IMR-90 (cell line): ENCODE measurements around the gene CBFA2T3. TPM values are rescaled to one million over a fixed set of nuclear protein-coding genes. Genes with fewer than 3 reads are reported as not detected.

Experiments used
- ATAC-seq: fragments of 200-7000 bp; cut with Tn5 transposase; 2 replicates; pipeline ENCODE4 v1.9.1; 2020; ENCODE audit warnings: low read depth, mild to moderate bottlenecking, moderate library complexity
- BruUV-seq: library from RNA; stranded (reverse); fragments of 400-500 nt; replicated peaks from 2 replicates; lab custom pipeline; 2021; lab: Mats Ljungman, UMichigan
- CTCF ChIA-PET: fragments of 300-600 bp; formaldehyde crosslinking; extraction: SDS; loops from one replicate; lab custom pipeline; 2021; ENCODE audit warnings: antibody characterized with exemption; lab: Yijun Ruan, JAX
- POLR2A ChIA-PET: fragments of 300-600 bp; sonication (Branson Sonifier 250); formaldehyde crosslinking; loops from one replicate; lab custom pipeline; 2022; ENCODE audit warnings: antibody characterized with exemption; ENCODE audit not compliant: unreplicated experiment; lab: Charles Lee
- DNase-seq: peaks from one replicate; pipeline ENCODE4 v3.0.0; 2013
- H2AFZ ChIP-seq: replicated peaks from 2 replicates; pipeline ENCODE3; 2013; ENCODE audit warnings: low read length, mild to moderate bottlenecking; ENCODE audit not compliant: poor library complexity
- H2AK5ac ChIP-seq: 2 replicates; pipeline ENCODE4 v1.6.1; 2013; ENCODE audit warnings: low read depth, low read length, inconsistent platforms
- H2AK9ac ChIP-seq: replicated peaks from 2 replicates; pipeline ENCODE3; 2013; ENCODE audit warnings: mild to moderate bottlenecking, low read depth, low read length, moderate library complexity; ENCODE audit not compliant: poor library complexity
- H2BK120ac ChIP-seq: 2 replicates; pipeline ENCODE4 v1.6.1; 2013; ENCODE audit warnings: low read depth, low read length, inconsistent platforms
- H2BK15ac ChIP-seq: 3 replicates; pipeline ENCODE4 v1.6.1; 2013; ENCODE audit warnings: low read depth, low read length, inconsistent platforms
- H2BK20ac ChIP-seq: 2 replicates; pipeline ENCODE4 v1.6.1; 2013; ENCODE audit warnings: low read depth, mild to moderate bottlenecking, inconsistent platforms, low read length, moderate library complexity
- H2BK5ac ChIP-seq: 2 replicates; pipeline ENCODE4 v1.6.1; 2013; ENCODE audit warnings: mild to moderate bottlenecking, low read depth, low read length, inconsistent platforms; ENCODE audit not compliant: poor library complexity, severe bottlenecking
- H3K14ac ChIP-seq: replicated peaks from 2 replicates; pipeline ENCODE4 v1.6.1; 2013; ENCODE audit warnings: low read depth, low read length, inconsistent platforms
- H3K18ac ChIP-seq: 2 replicates; pipeline ENCODE4 v1.6.1; 2013; ENCODE audit warnings: low read depth, low read length, control low read depth
- H3K23ac ChIP-seq: 2 replicates; pipeline ENCODE4 v1.6.1; 2013; ENCODE audit warnings: low read depth, low read length, inconsistent platforms
- H3K27ac ChIP-seq: 2 replicates; pipeline ENCODE4 v1.5.1; 2013; ENCODE audit warnings: mild to moderate bottlenecking, control low read depth, low read length; ENCODE audit not compliant: insufficient read depth
- H3K27me3 ChIP-seq: 2 replicates; pipeline ENCODE4 v1.6.1; 2013; ENCODE audit warnings: low read length; ENCODE audit not compliant: control insufficient read depth, insufficient read depth
- H3K36me3 ChIP-seq: 2 replicates; pipeline ENCODE4 v1.6.1; 2013; ENCODE audit warnings: low read length, mixed read lengths; ENCODE audit not compliant: control insufficient read depth, insufficient read depth
- H3K4ac ChIP-seq: 2 replicates; pipeline ENCODE4 v1.6.1; 2013; ENCODE audit warnings: low read depth, low read length, inconsistent platforms
- H3K4me1 ChIP-seq: 2 replicates; pipeline ENCODE4 v1.6.1; 2013; ENCODE audit warnings: low read length, mixed read lengths; ENCODE audit not compliant: control insufficient read depth, insufficient read depth
- H3K4me2 ChIP-seq: 2 replicates; pipeline ENCODE4 v1.6.1; 2013; ENCODE audit warnings: low read depth, mild to moderate bottlenecking, control low read depth, low read length, moderate library complexity
- H3K4me3 ChIP-seq: 2 replicates; pipeline ENCODE4 v1.5.1; 2013; ENCODE audit warnings: low read depth, mild to moderate bottlenecking, control low read depth, low read length, moderate library complexity; ENCODE audit not compliant: insufficient read depth
- H3K56ac ChIP-seq: 2 replicates; pipeline ENCODE4 v1.6.1; 2013; ENCODE audit warnings: low read length, inconsistent platforms; ENCODE audit not compliant: insufficient read depth; ENCODE audit errors: extremely low read depth
- H3K79me1 ChIP-seq, 2 experiments: 2 replicates each; pipeline ENCODE4 v1.6.1; 2013; ENCODE audit warnings: low read length in 2 of 2, inconsistent platforms in 1 of 2, low read depth in 1 of 2
- H3K9ac ChIP-seq: 2 replicates; pipeline ENCODE4 v1.6.1; 2013; ENCODE audit warnings: low read depth, low read length, control low read depth
- H3K9me1 ChIP-seq: 2 replicates; pipeline ENCODE4 v1.6.1; 2013; ENCODE audit warnings: low read length, inconsistent platforms; ENCODE audit not compliant: insufficient read depth
- H3K9me3 ChIP-seq: 2 replicates; pipeline ENCODE4 v1.6.1; 2013; ENCODE audit warnings: low read length; ENCODE audit not compliant: control insufficient read depth, insufficient read depth
- H4K20me1 ChIP-seq: 2 replicates; pipeline ENCODE4 v1.6.1; 2013; ENCODE audit warnings: low read length, inconsistent platforms; ENCODE audit not compliant: insufficient read depth
- H4K5ac ChIP-seq: 2 replicates; pipeline ENCODE4 v1.6.1; 2013; ENCODE audit warnings: mild to moderate bottlenecking, low read depth, low read length, control low read depth
- H4K8ac ChIP-seq, 2 experiments: 2 replicates each; pipeline ENCODE4 v1.6.1; 2013; ENCODE audit warnings: low read depth in 2 of 2, low read length in 2 of 2, control low read depth in 1 of 2, inconsistent platforms in 1 of 2
- H4K91ac ChIP-seq: 2 replicates; pipeline ENCODE4 v1.6.1; 2013; ENCODE audit warnings: low read depth, low read length, inconsistent platforms; ENCODE audit not compliant: insufficient read depth
- BHLHE40 ChIP-seq: fragments of 150-350 bp; IDR thresholded peaks from 2 replicates; pipeline ENCODE4 v1.6.1; 2016; ENCODE audit warnings: mild to moderate bottlenecking, low read depth, low read length
- CEBPB ChIP-seq: IDR thresholded peaks from 2 replicates; pipeline ENCODE4 v1.6.1; 2012; ENCODE audit warnings: low read depth, low read length, improper control_type of control experiment
- CHD1 ChIP-seq: IDR thresholded peaks from 2 replicates; pipeline ENCODE4 v1.6.1; 2012; ENCODE audit warnings: low read depth, low read length, improper control_type of control experiment
- CTCF ChIP-seq: conservative IDR thresholded peaks from 2 replicates; pipeline ENCODE4 v1.5.1; 2012; ENCODE audit warnings: mild to moderate bottlenecking, low read depth, low read length, improper control_type of control experiment
- ELK1 ChIP-seq: fragments of 150-350 bp; IDR thresholded peaks from 2 replicates; pipeline ENCODE4 v1.6.1; 2016; ENCODE audit warnings: low read depth, mild to moderate bottlenecking, low read length, moderate library complexity, borderline replicate concordance
- FOS ChIP-seq: fragments of 150-350 bp; IDR thresholded peaks from 2 replicates; pipeline ENCODE4 v1.6.1; 2016; ENCODE audit warnings: low read depth, low read length
- MAFK ChIP-seq: IDR thresholded peaks from 2 replicates; pipeline ENCODE4 v1.6.1; 2012; ENCODE audit warnings: low read depth, low read length, improper control_type of control experiment
- MAZ ChIP-seq: IDR thresholded peaks from 2 replicates; pipeline ENCODE4 v1.6.1; 2012; ENCODE audit warnings: low read depth, mild to moderate bottlenecking, low read length, improper control_type of control experiment, moderate library complexity, borderline replicate concordance
- MXI1 ChIP-seq: IDR thresholded peaks from 2 replicates; pipeline ENCODE4 v1.6.1; 2012; ENCODE audit warnings: low read depth, mild to moderate bottlenecking, low read length, moderate library complexity, borderline replicate concordance
- NFE2L2 ChIP-seq: fragments of 150-350 bp; IDR thresholded peaks from 2 replicates; pipeline ENCODE4 v1.6.1; 2016; ENCODE audit warnings: low read depth, mild to moderate bottlenecking, low read length
- POLR2A ChIP-seq: IDR thresholded peaks from 2 replicates; pipeline ENCODE4 v1.6.1; 2012; ENCODE audit warnings: mild to moderate bottlenecking, low read depth, low read length
- RAD21 ChIP-seq: IDR thresholded peaks from 2 replicates; pipeline ENCODE4 v1.6.1; 2012; ENCODE audit warnings: low read length, improper control_type of control experiment
- RCOR1 ChIP-seq: IDR thresholded peaks from 2 replicates; pipeline ENCODE4 v1.6.1; 2012; ENCODE audit warnings: mild to moderate bottlenecking, low read length, improper control_type of control experiment; ENCODE audit not compliant: insufficient replicate concordance
- RFX5 ChIP-seq: IDR thresholded peaks from 2 replicates; pipeline ENCODE4 v1.8.0; 2012; ENCODE audit warnings: low read depth, mild to moderate bottlenecking, low read length, moderate library complexity
- SMC3 ChIP-seq: fragments of 150-350 bp; IDR thresholded peaks from 2 replicates; pipeline ENCODE4 v1.6.1; 2016; ENCODE audit warnings: low read depth, mild to moderate bottlenecking, antibody characterized with exemption, low read length, moderate library complexity
- WGBS, 2 experiments: methylation state at CpG; one replicate each; pipeline versions ENCODE4 v1.1.5 to v1.1.7; 2013; ENCODE audit warnings: missing lambda C conversion rate in 2 of 2; ENCODE audit not compliant: insufficient read length in 1 of 2; ENCODE audit errors: extremely low coverage in 2 of 2; 5-methylcytosine and 5-hydroxymethylcytosine counted together
- dilution Hi-C: fragments of 300-500 bp; cut with HindIII; formaldehyde crosslinking; loops from one replicate; pipeline ENCODE4 v1.14.3; 2018; ENCODE audit warnings: low sequenced_read_pairs; ENCODE audit not compliant: unreplicated experiment
- in situ Hi-C: fragments of 300-500 bp; cut with MboI; formaldehyde crosslinking; loops from 3 replicates; pipeline ENCODE4 v1.14.3; 2019; ENCODE audit warnings: low sequenced_read_pairs, inconsistent platforms, mixed read lengths
- intact Hi-C: fragments of 100-400 bp; cut with micrococcal nuclease; formaldehyde crosslinking; loops from 2 replicates; pipeline ENCODE4 v1.10.0; 2022
- polyA plus RNA-seq, 3 experiments: library from polyadenylated mRNA; depleted of rRNA; stranded (reverse); fragments of >200 nt; gene quantifications; 2 replicates each; pipeline ENCODE4 v1.2.3, GENCODE V29; 2012; ENCODE audit warnings: low replicate concordance in 1 of 3
- total RNA-seq: library from RNA; depleted of rRNA; stranded (reverse); fragments of >200 nt; gene quantifications from 2 replicates; pipeline ENCODE4 v1.2.3, GENCODE V29; 2012
- TF ChIP-seq, protein P1 (sequence below): fragments of 150-350 bp; IDR thresholded peaks from 2 replicates; pipeline ENCODE4 v1.6.1; 2017; ENCODE audit warnings: mild to moderate bottlenecking, antibody characterized with exemption, low read length, low read depth

Gene CBFA2T3
- total and polyA plus RNA-seq, 2 of the 4 experiments (the other 2 are of a cell fraction) = not detected

GRCh38 chr16:88972349-88972748, 4.7 kb downstream of the CBFA2T3 start:
- no peak overlapping the region for H3K23ac ChIP-seq
- no TSS peak for BruUV-seq
- intact Hi-C loops (no loop called here), in situ Hi-C loops (no loop called here), dilution Hi-C loops (no loop called here)
- H2BK120ac ChIP-seq = no peak overlapping the region
- H2AK9ac ChIP-seq = no peak overlapping the region
- no peaks in the 10 kb centered on the region for H3K36me3 ChIP-seq
- no peak overlapping the region for H3K27ac ChIP-seq
- H4K91ac ChIP-seq = no peak overlapping the region
- POLR2A ChIA-PET = no interaction called here
- ATAC-seq = no peak
- no peak overlapping the region for H2AFZ ChIP-seq
- no peak overlapping the region for H3K4me3 ChIP-seq
- H3K4me2 ChIP-seq = no peak overlapping the region
- peaks cover 70% of the 10 kb centered on the region for H3K27me3 ChIP-seq
- no peaks in the 10 kb centered on the region for H4K20me1 ChIP-seq
- no peak overlapping the region for H2BK5ac ChIP-seq
- no peak overlapping the region for H4K5ac ChIP-seq
- no peak overlapping the region for H3K18ac ChIP-seq
- H2BK20ac ChIP-seq = no peak overlapping the region
- H3K9ac ChIP-seq = no peak overlapping the region
- H2BK15ac ChIP-seq = no peak overlapping the region
- TF ChIP-seq FOS = no peak
- TF ChIP-seq MXI1 = no peak
- no peak for TF ChIP-seq MAFK
- TF ChIP-seq RCOR1 = no peak
- no peak for TF ChIP-seq POLR2A
- TF ChIP-seq CTCF = no peak
- TF ChIP-seq BHLHE40 = no peak
- TF ChIP-seq SMC3 = no peak
- TF ChIP-seq, protein P1, sequence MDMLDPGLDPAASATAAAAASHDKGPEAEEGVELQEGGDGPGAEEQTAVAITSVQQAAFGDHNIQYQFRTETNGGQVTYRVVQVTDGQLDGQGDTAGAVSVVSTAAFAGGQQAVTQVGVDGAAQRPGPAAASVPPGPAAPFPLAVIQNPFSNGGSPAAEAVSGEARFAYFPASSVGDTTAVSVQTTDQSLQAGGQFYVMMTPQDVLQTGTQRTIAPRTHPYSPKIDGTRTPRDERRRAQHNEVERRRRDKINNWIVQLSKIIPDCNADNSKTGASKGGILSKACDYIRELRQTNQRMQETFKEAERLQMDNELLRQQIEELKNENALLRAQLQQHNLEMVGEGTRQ = no peak
- no peak for TF ChIP-seq NFE2L2
- no peak for TF ChIP-seq CHD1
- no peak for TF ChIP-seq RFX5
- no peak for TF ChIP-seq ELK1
- TF ChIP-seq RAD21 = no peak
- no peak for TF ChIP-seq MAZ
- TF ChIP-seq CEBPB = no peak
- H4K8ac ChIP-seq = no peak overlapping the region
- no peak overlapping the region for H3K56ac ChIP-seq
- H3K79me1 ChIP-seq = no peaks in the 10 kb centered on the region
- H3K4ac ChIP-seq = no peak overlapping the region
- H2AK5ac ChIP-seq = no peak overlapping the region
- CTCF ChIA-PET = no interaction called here
- no peaks in the 10 kb centered on the region for H3K4me1 ChIP-seq
- no peak overlapping the region for H3K14ac ChIP-seq
- WGBS, 2 experiments = 20% methylated on average over 1 of the region's 6 CpGs; no CpG with 5 or more reads in 1 of the 2 experiments
- H3K9me1 ChIP-seq = no peaks in the 10 kb centered on the region
- no peak for DNase-seq
- no peaks in the 10 kb centered on the region for H3K9me3 ChIP-seq
